PFSK-1 (cell line): ENCODE data around the gene ATP13A2.

ENCODE experiments used
- FOXP2 ChIP-seq: optimal IDR thresholded peaks from 2 replicates; pipeline ENCODE3; 2011; ENCODE audit warnings: borderline replicate concordance, control low read depth, inconsistent platforms; ENCODE audit not compliant: insufficient read depth; ENCODE audit errors: extremely low read length, extremely low read depth
- POLR2AphosphoS5 ChIP-seq: IDR thresholded peaks from 2 replicates; pipeline ENCODE4 v1.6.1; 2012; ENCODE audit warnings: low read depth, mild to moderate bottlenecking, control low read depth, low read length, moderate library complexity
- REST ChIP-seq, 2 experiments: IDR thresholded peaks; 2 replicates each; pipeline versions ENCODE4 v1.6.1 to v1.8.0; 2011 to 2012; ENCODE audit warnings: low read depth in 2 of 2, low read length in 2 of 2, control low read depth in 1 of 2, inconsistent platforms in 1 of 2, mild to moderate bottlenecking in 1 of 2, moderate library complexity in 1 of 2; ENCODE audit not compliant: insufficient read depth in 1 of 2
- SIN3A ChIP-seq: IDR thresholded peaks from 2 replicates; pipeline ENCODE4 v1.6.1; 2012; ENCODE audit warnings: mild to moderate bottlenecking, low read length, moderate library complexity, borderline replicate concordance; ENCODE audit not compliant: insufficient read depth
- TAF1 ChIP-seq: IDR thresholded peaks from 2 replicates; pipeline ENCODE4 v1.6.1; 2012; ENCODE audit warnings: low read length, control low read depth, borderline replicate concordance; ENCODE audit not compliant: insufficient read depth

Gene ATP13A2

GRCh38 chr1:16981269-16981849 lies 30.4 kb downstream of the ATP13A2 start:
- no peak for TF ChIP-seq REST (IDR thresholded peaks at IDR 0.05; ENCODE audit: insufficient read depth in 1 of 2, low read depth in 2 of 2, low read length in 2 of 2)
- TF ChIP-seq POLR2AphosphoS5 = no peak
- no peak for TF ChIP-seq SIN3A
- TF ChIP-seq FOXP2 = no peak
- no peak for TF ChIP-seq TAF1

GRCh38 chr1:16980473-16981268 lies 31.1 kb downstream of the ATP13A2 start, which contains the start of gene MFAP2:
TSS of gene MFAP2 (minus strand) at chr1:16980620. CDS start at chr1:16978273, 2,347 bp downstream.
- TF ChIP-seq FOXP2 = no peak
- no peak for TF ChIP-seq SIN3A
- TF ChIP-seq POLR2AphosphoS5 = no peak
- no peak for TF ChIP-seq REST (IDR thresholded peaks at IDR 0.05; ENCODE audit: insufficient read depth in 1 of 2, low read depth in 2 of 2, low read length in 2 of 2)
- TF ChIP-seq TAF1 = no peak

GRCh38 chr1:16979475-16980327 lies 32.0 kb downstream of the ATP13A2 start:
- TF ChIP-seq REST (IDR thresholded peaks at IDR 0.05; ENCODE audit: insufficient read depth in 1 of 2, low read depth in 2 of 2, low read length in 2 of 2) (no peak), FOXP2 (no peak), TAF1 (no peak), POLR2AphosphoS5 (no peak), SIN3A (no peak)

GRCh38 chr1:16978567-16979474 lies 32.9 kb downstream of the ATP13A2 start:
- TF ChIP-seq TAF1 = no peak
- TF ChIP-seq FOXP2 = no peak
- TF ChIP-seq POLR2AphosphoS5 = no peak
